ENCODE data around the gene BIN2. TPM values are rescaled to one million over a fixed set of nuclear protein-coding genes. Genes with fewer than 3 reads are reported as not detected.

The BIN2 gene
- total RNA-seq, 1 experiment from 2014 or later = not detected

DNA sequence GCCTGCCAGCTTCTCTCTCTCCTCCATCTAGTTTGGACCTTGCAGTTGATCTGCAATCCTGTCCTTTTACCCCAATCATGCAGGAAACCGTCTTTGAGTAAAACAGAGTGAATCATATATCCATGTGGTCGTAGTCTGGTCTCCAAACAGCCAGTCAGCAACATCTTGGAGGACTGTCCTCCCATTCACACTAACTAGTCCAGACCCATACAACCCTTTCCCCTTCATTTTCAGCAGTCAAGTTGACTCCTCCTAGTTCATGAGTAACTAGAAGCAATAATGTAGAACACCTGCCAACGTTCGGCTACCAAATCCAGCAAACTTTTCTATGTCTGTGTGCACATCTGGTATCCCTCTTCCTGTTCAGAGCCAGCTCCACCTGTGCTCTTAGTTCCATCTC, 10.8 kb upstream of the BIN2 start:
- Mint-ChIP-seq H3K27ac (ENCODE audit: low read depth, unreplicated experiment) (no peak overlapping the region), H3K27me3 (ENCODE audit: insufficient read depth, unreplicated experiment) (no peaks in the 10 kb centered on the region), H3K36me3 (ENCODE audit: insufficient read depth, unreplicated experiment) (peaks cover 7% of the 10 kb centered on the region), H3K4me3 (ENCODE audit: unreplicated experiment) (no peak overlapping the region), H3K9me3 (ENCODE audit: unreplicated experiment) (no peaks in the 10 kb centered on the region), H3K4me1 (ENCODE audit: insufficient read depth, unreplicated experiment) (no peaks in the 10 kb centered on the region)
- TF ChIP-seq, protein P1, sequence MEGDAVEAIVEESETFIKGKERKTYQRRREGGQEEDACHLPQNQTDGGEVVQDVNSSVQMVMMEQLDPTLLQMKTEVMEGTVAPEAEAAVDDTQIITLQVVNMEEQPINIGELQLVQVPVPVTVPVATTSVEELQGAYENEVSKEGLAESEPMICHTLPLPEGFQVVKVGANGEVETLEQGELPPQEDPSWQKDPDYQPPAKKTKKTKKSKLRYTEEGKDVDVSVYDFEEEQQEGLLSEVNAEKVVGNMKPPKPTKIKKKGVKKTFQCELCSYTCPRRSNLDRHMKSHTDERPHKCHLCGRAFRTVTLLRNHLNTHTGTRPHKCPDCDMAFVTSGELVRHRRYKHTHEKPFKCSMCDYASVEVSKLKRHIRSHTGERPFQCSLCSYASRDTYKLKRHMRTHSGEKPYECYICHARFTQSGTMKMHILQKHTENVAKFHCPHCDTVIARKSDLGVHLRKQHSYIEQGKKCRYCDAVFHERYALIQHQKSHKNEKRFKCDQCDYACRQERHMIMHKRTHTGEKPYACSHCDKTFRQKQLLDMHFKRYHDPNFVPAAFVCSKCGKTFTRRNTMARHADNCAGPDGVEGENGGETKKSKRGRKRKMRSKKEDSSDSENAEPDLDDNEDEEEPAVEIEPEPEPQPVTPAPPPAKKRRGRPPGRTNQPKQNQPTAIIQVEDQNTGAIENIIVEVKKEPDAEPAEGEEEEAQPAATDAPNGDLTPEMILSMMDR (IDR thresholded peaks at IDR 0.05; ENCODE audit: unreplicated experiment) = no peak
- BruUV-seq (replicated peaks) = no TSS peak
- no peak for DNase-seq (ENCODE audit: unreplicated experiment)
- intact Hi-C loops (cut with micrococcal nuclease) = no loop called here
- ChIA-PET CTCF (interaction anchor here (0.6 to 1.7 kb wide), 2 partner anchors 16 to 258 kb away, joined by 3 to 6 read pairs; no protein-coding TSS in a partner anchor), POLR2A (no interaction called here)

DNA sequence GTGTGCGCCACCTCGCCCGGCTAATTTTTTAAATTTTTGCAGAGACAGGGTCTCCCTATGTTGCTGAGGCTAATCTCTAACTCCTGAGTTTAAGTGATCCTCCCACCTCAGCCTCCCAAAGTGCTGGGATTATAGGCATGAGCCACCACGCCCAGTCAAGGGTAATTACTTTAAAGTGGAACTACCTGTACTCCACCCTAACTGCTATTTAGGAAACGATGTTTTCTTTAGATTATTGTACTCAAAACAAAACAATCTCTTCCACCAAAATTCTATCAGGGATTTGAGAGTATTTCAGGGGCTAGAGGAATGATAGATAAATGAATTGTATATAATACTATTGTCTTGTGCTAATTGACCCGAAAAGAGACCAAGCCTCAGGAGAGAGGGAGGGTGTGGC, 9.6 kb upstream of the BIN2 start:
- peaks cover 7% of the 10 kb centered on the region for H3K36me3 Mint-ChIP-seq (ENCODE audit: insufficient read depth, unreplicated experiment)

DNA sequence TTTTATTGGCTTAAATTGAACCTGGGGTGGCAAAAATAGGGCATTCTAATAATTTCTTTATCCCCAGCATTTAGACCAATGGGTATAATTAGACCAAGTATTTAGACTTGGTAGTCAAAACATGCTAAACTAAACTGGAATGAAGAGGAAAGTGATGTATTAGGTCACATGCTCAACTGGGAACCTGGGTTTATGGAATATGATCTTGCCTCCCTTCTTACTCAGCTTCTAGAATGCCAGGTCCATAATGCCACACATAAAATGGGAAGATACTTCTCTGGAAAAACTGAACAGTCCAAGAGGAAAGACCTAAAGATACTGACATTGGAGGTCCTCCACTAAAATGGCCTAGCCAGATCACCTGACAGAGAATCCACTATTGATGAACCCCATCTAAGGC, 6.2 kb upstream of the BIN2 start:
- ChIA-PET CTCF (interaction anchor here (3.9 kb wide), 1 partner anchor 11 kb away, joined by 24 read pairs; no protein-coding TSS in a partner anchor), POLR2A (interaction anchor here (0.5 to 1.0 kb wide), 2 partner anchors 10 to 110 kb away, joined by 3 to 4 read pairs; no protein-coding TSS in a partner anchor)
- intact Hi-C loops (cut with micrococcal nuclease) = no loop called here
- peaks cover 7% of the 10 kb centered on the region for H3K4me1 Mint-ChIP-seq (ENCODE audit: insufficient read depth, unreplicated experiment)
- TF ChIP-seq, protein P1 (IDR thresholded peaks at IDR 0.05; ENCODE audit: unreplicated experiment) = no peak
- no peaks in the 10 kb centered on the region for H3K9me3 Mint-ChIP-seq (ENCODE audit: unreplicated experiment)
- no TSS peak for BruUV-seq (replicated peaks)
- no peak overlapping the region for H3K27ac Mint-ChIP-seq (ENCODE audit: low read depth, unreplicated experiment)
- DNase-seq (ENCODE audit: unreplicated experiment) = no peak
- H3K4me3 Mint-ChIP-seq (ENCODE audit: unreplicated experiment) = no peak overlapping the region
- H3K36me3 Mint-ChIP-seq (ENCODE audit: insufficient read depth, unreplicated experiment) = peaks cover 11% of the 10 kb centered on the region
- no peaks in the 10 kb centered on the region for H3K27me3 Mint-ChIP-seq (ENCODE audit: insufficient read depth, unreplicated experiment)

More for the DNA sequence above, 9.6 kb upstream of the BIN2 start:
- Mint-ChIP-seq H3K27ac (ENCODE audit: low read depth, unreplicated experiment) (no peak overlapping the region), H3K27me3 (ENCODE audit: insufficient read depth, unreplicated experiment) (no peaks in the 10 kb centered on the region), H3K4me3 (ENCODE audit: unreplicated experiment) (no peak overlapping the region), H3K9me3 (ENCODE audit: unreplicated experiment) (no peaks in the 10 kb centered on the region), H3K4me1 (ENCODE audit: insufficient read depth, unreplicated experiment) (no peaks in the 10 kb centered on the region)
- no TSS peak for BruUV-seq (replicated peaks)
- CTCF ChIA-PET = no interaction called here
- no peak for DNase-seq (ENCODE audit: unreplicated experiment)
- POLR2A ChIA-PET = no interaction called here
- TF ChIP-seq, protein P1 (IDR thresholded peaks at IDR 0.05; ENCODE audit: unreplicated experiment) = no peak
- intact Hi-C loops (cut with micrococcal nuclease) = no loop called here

DNA sequence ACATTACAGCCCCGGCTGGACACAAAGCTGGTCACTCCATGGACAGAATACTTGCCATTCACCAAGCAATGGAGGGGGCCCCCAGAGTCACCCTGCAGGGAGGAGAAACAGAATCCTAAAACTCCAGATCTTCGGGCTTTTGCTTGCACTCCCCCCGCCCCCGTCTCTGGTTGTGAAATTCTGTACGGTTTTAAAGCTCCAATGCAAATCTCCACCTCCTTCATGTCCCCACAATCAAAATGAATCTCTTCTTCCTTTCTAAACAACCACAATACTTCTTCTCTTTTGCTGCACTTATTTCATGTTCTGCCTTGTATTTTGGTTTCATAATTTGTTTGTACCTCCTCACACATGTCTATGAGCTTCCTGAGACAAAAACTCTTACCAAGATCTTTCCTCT, 5.8 kb upstream of the BIN2 start:
- Mint-ChIP-seq H3K9me3 (ENCODE audit: unreplicated experiment) (no peaks in the 10 kb centered on the region), H3K27me3 (ENCODE audit: insufficient read depth, unreplicated experiment) (no peaks in the 10 kb centered on the region), H3K4me3 (ENCODE audit: unreplicated experiment) (no peak overlapping the region), H3K4me1 (ENCODE audit: insufficient read depth, unreplicated experiment) (peaks cover 11% of the 10 kb centered on the region), H3K36me3 (ENCODE audit: insufficient read depth, unreplicated experiment) (peaks cover 11% of the 10 kb centered on the region), H3K27ac (ENCODE audit: low read depth, unreplicated experiment) (no peak overlapping the region)
- no peak for DNase-seq (ENCODE audit: unreplicated experiment)
- CTCF ChIA-PET = interaction anchor here (3.9 kb wide), 1 partner anchor 11 kb away, joined by 24 read pairs; no protein-coding TSS in a partner anchor
- intact Hi-C loops (cut with micrococcal nuclease) = loop anchor here (5.0 kb wide), 1 partner anchor 47 kb away; no protein-coding TSS in a partner anchor
- BruUV-seq (replicated peaks) = no TSS peak
- TF ChIP-seq, protein P1 (IDR thresholded peaks at IDR 0.05; ENCODE audit: unreplicated experiment) = no peak
- POLR2A ChIA-PET = interaction anchor here (0.5 to 1.0 kb wide), 2 partner anchors 10 to 109 kb away, joined by 3 to 4 read pairs; no protein-coding TSS in a partner anchor
